Right lung (tissue), 5 donors: ENCODE results near the gene COBL. TPM values are rescaled to one million over a fixed set of nuclear protein-coding genes. Genes with fewer than 3 reads are reported as not detected.

Source experiments
- DNase-seq, 2 donors: peaks; one replicate each; pipeline ENCODE4 v3.0.0-alpha.2; 2013
- polyA plus RNA-seq, 5 donors: library from polyadenylated mRNA; unstranded; fragments of 120-200 nt; gene quantifications; one replicate each; pipeline versions ENCODE4 v1.2.1 to v1.2.3, GENCODE V29; 2013; ENCODE audit warnings: inconsistent platforms in 1 of 5, low replicate concordance in 1 of 5; ENCODE audit not compliant: insufficient read length in 5 of 5, insufficient read depth in 1 of 5

The COBL gene
- polyA plus RNA-seq, 5 donors, result 3.5 to 9.2 (median 6.3) TPM

GRCh38 chr7:51144178-51144577 lies 172.4 kb downstream of the COBL start:
- DNase-seq, result no peak

- no peak for DNase-seq
These were observed 173.7 kb downstream of the COBL start for GRCh38 chr7:51142741-51143385.

- peak in 1 of 2 donors; percentile 23 for DNase-seq
These were observed 175.1 kb downstream of the COBL start for GRCh38 chr7:51141451-51142003.

GRCh38 chr7:51140199-51141164 lies 176.1 kb downstream of the COBL start:
- no peak for DNase-seq

GRCh38 chr7:51139796-51140195 lies 176.8 kb downstream of the COBL start:
- DNase-seq, result no peak

- no peak for DNase-seq
These were observed 178.2 kb downstream of the COBL start for GRCh38 chr7:51138123-51139085.

GRCh38 chr7:51135576-51135975 lies 181.0 kb downstream of the COBL start:
- DNase-seq, result no peak

- DNase-seq, result no peak
These were observed 182.6 kb downstream of the COBL start for GRCh38 chr7:51134013-51134441.

- DNase-seq, result no peak
These were observed 183.9 kb downstream of the COBL start for GRCh38 chr7:51132661-51133060.

- DNase-seq, result no peak
These were observed 186.8 kb downstream of the COBL start for GRCh38 chr7:51129527-51130472.

GRCh38 chr7:51128545-51129435 lies 187.8 kb downstream of the COBL start:
- DNase-seq, result no peak

- DNase-seq, result no peak
These were observed 189.0 kb downstream of the COBL start for GRCh38 chr7:51127618-51127904.

- no peak for DNase-seq
These were observed 189.6 kb downstream of the COBL start for GRCh38 chr7:51126813-51127617.

GRCh38 chr7:51126324-51126723 lies 190.3 kb downstream of the COBL start:
- no peak for DNase-seq

GRCh38 chr7:51124321-51124720 lies 192.3 kb downstream of the COBL start:
- DNase-seq, result no peak

GRCh38 chr7:51123322-51124019 lies 193.1 kb downstream of the COBL start:
- DNase-seq, result no peak

- peak; percentile 13 to 24 for DNase-seq
These were observed 194.6 kb downstream of the COBL start for GRCh38 chr7:51121931-51122425.
